HG03521 (cell line): Measurements from ENCODE around the gene RGL4.
A peak's percentile ranks its signal among the peaks of the same experiment; 100 is the strongest.

Experiments used
- ATAC-seq: cut with Tn5 transposase; IDR thresholded peaks from one replicate; pipeline ENCODE4 v1.9.1; 2021; ENCODE audit warnings: mild to moderate bottlenecking, moderate library complexity; ENCODE audit not compliant: unreplicated experiment

The RGL4 gene

DNA sequence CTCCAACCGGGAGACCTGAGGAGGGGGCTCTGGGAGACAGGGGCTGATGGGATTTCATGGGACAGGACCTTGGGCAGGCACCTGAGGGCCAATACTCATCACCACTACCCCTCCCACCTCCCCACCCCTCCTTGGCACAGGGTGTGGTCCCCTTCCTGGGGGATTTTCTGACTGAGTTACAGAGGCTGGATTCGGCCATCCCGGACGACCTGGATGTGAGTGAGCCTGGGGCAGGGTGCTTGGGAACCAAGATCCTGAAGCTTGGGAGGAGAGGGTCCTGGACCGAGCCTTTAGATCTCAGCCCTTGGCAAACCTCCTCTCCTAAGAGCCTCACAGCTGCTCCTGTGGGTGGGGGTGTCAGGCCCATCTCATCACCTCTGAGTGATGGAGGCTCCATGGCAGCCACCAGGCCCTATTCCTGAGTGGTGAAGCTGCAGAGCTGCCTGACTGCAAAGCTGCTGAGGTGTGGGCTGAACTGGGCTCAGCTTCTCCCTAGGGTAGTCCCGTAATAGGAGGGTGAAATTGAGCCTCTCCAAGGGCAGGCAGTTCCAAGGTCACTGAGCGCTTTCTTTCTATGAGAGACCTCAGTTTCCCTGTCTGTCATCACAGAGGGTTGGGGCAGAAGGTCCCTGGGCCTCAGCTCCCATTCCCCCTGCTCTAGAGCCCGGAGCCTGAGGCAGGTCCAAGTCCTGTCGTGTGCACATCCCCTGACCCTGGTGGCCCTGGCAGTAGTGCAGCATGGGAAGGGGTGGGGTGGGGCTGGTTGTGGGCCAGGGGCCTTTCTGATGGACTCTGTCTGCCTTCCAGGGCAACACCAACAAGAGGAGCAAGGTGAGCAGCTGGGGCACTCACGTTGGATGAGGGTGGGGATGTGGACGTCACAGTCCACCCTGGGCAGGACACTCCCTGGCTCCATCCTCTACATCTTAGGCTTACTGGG is 6.5 kb downstream of the RGL4 start:
- ATAC-seq, result no peak

DNA sequence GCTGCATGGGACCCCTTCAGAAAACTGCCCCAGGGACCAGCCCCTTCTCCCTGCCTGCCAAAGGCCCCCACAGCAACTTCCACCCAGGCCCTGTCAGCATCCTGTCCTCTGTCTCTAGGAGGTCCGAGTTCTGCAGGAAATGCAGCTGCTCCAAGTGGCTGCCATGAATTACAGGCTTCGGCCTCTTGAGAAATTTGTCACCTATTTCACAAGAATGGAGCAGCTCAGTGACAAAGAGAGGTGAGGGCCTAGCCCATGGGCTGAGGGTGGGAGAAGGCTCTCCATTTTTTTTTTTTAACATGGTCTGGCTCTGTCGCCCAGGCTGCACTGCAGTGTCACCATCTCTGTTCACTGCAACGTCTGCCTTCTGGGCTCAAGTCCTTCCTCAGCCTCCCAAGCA is 7.3 kb downstream of the RGL4 start:
- no peak for ATAC-seq

DNA sequence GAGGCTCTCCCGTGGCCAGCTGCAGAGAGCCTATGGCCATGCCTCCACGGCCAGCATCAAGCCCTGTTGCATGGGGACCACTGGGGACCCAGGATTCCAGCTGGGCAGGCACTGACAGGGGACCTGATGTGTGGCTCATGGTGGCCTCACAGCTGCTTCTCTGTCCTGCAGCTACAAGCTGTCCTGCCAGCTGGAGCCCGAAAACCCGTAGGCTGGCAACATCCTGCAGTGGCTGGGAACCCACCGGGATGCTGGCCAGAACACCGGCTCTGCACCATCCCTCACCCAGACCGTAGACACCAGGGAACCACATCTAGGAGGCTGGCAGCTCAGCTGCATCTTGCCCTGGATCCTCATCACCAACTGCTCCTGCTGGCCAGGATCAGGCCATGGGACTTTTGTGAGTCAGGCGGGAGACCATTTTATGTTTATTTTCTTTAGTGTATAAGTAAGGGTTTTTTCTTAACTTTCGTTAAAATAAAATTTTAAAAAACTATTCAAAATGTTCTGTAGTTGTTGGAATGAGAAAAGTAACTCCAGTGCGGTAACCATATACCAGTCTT is 7.9 kb downstream of the RGL4 start:
- no peak for ATAC-seq

DNA sequence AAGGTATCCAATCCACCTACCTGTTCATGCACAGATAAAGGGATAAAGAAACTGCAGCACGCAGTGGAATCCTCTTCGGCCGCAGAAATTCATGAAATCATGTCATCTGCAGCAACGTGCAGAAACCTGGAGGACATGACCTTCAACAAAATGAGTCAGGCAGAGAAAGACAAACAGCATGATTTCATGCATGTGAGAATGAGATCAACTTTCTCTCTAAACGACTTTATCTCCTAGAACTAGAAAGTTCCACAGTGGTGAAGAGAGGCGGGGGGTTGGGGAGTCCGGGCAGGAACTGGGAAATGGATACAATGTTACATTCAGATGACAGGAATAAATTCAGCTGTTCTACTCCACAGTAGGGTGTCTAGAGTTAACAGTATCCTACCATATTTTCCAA is 9.9 kb downstream of the RGL4 start:
- no peak for ATAC-seq

DNA sequence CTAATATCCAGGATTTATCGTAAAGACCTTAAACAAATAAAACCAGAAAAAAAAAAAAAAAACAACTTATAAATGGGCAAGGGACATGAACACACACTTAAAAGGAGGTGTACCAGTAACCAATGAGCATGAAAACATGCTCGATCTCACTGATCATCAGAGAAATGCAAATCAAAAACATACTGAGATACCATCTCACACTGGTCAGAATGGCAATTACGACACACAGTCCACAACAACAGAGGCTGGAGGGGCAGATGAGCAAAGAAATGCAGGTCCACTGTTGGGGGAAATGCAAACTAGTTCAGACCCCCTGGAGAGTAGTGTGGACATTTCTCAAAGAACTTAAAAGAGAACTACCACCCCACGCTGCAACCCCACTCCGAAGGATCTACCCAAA is 13.2 kb downstream of the RGL4 start:
- no peak for ATAC-seq

DNA sequence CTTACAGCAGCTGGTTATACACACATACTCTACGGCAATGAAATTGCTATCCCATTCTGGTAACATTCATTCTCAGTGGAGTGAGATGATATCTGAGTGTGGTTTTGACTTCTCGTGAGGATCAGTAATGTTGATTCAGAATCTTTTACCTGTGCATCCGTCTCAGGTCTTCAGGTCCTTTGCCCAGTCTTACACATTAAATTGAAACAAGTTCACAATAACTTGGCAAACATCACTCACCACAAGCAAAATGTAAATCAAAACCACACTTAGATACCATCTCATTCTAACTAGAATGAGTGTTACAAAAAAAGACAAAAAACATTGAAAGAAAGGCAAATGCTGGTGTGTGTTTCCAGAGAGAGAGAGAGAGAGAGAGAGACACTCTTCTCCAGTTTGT is 14.0 kb downstream of the RGL4 start:
- ATAC-seq, result no peak

DNA sequence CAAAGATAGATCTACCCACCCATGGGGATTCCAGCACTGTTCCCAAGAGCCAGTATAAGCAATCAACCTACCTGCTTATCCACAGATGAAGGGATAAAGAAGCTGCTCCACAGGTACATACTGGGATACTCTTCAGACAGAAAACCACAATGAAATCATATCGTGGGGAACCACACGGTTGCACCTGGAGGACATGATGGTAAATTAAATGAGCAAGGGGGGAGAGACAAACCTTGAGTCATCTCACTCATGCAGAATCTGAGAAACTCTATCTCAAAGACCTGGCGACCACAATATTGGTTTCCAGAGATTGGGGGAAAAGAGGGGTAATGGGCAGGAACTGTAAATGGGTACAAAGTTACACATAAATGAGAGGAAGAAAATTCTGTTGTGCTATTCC is 14.5 kb downstream of the RGL4 start:
- ATAC-seq, result no peak

DNA sequence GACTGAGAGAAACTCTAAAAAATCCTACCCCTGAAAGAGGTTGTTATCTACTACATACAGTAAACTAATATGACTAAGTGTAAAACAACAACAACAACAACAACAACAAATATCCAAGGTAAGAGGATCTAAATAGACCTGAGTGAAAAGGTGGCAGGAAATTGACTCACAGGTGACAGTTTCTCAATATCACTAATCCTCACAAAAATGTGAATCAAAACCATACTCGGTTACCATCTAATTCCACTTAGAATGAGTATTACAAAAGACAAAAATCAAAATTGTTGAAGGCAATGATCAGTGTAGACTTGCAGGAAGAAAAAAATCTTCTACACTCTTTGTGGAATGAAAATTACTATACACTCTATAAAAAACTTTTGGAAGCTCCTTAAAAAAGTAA is 17.5 kb downstream of the RGL4 start:
- ATAC-seq, result no peak

DNA sequence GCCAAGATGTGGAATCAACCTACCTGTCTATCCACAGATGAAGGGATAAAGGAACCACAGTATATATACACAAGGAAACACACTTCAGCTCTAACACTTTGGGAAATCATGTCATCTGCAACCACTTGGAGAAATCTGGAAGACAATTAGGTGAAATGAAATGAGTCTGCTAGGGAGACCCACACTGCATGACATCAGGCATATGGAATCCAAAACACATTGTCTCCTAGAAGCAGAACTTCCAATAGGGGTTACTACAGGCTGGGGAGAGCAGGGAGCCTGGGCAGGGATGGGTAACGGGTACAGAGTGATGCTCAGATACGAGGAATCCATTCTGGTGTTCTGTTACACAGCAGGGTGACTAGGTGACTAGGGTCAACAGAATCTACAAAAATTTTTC is 18.3 kb downstream of the RGL4 start:
- ATAC-seq, result no peak

DNA sequence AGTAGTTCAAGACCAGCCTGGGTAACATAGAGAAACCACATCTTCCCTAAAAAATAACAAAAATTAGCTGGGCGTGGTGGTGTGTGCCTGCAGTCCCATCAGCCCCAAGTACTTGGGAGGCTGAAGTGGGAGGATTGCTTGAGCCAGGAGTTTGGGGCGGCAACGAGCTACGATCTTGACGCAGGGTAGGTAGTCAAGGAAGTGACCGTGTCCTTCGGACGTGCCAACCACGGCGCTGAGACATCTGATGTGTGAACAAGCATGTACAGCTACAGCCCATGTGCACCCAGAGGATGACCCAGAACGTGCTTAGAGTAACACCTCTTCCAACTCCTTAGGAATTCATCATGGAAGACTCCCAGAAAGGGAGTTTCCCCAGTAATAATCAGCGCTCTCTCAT is 21.4 kb downstream of the RGL4 start:
- ATAC-seq, result no peak

DNA sequence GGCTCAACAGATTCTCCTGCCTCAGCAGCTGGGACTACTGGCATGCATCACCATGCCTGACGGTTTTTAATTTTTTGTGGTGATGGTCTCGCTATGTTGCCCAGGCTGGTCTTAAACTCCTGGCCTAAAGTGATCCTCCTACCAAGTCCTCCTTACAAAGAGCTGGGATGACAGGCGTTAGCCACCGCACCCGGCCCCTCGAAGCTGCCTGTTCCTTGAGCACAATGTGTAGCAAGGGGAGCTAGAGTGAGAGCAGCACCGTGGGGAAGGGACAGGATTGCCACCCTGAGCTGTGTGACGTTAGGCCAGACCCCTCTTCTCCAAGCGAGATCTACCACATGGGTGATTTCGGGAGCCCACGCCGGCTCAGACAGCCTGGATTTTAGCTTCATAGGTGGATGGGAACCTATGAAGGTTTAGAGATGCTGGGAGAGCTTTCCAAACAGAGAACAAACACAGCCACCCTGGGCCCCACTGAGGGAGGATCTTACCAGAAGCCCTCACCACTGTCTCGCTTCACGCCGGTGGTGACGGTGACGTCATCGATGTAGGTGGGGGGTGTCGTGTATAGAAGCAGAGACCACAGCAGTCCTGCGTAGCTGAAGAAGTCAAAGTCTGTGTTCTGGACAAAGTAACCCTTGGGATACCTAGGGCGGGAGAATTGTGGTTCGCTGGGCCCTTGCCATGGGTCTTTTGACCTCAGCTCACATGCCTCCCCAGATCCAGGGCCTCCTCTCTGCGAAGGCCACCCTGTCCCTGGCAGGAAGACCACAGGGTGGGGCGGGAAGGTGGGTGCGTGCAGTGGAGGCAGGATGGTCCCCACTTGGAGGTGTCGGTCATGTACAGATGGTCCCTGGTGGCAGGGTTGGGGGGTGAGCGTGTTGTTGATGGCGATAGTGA is 23.1 kb downstream of the RGL4 start:
- no peak for ATAC-seq

DNA sequence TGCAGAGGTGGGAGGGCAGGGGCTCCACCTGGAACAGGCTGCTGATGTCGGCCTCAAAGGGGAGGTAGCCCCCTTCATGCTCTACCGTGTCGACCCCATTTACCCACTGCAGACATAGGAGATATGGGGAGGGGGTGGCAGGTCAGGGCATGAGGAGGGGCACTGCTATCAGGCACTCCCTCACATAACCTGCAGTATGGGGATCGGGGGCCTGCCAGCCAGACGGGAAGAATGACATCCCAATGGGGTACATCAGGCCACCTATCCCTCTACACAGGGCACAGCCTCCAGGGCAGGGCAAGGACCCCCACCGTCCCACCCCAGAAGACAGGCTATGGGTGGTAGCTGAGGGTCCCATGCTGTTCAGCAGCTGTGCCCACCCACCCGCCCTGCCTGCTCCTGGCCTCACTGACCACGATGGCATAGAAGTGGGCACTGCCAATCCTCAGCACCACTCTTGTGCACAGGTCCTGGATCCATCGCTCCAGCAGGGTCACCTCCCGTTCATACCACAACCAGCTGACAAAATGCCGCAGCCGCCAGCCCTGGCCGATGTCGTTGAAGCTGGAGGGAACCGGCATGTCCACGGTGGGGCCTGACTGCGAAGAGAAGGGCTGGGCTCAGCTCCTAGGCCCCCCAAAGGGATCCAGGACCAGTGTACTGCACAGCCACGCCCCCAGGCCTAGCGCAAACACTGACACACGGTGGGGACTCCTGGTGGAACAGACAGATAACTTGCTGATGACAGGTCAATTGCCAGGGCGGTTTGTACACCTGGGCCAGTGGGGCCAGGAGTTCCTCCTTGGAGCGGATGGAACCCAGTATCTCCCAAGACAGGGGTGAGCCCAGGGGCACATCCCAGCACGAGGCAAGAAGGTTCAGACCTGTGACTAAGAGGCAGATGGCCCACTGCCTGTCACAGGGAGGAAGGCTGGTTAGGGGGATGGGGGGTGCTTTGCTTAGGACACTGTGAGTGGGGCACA is 24.1 kb downstream of the RGL4 start:
- no peak for ATAC-seq

DNA sequence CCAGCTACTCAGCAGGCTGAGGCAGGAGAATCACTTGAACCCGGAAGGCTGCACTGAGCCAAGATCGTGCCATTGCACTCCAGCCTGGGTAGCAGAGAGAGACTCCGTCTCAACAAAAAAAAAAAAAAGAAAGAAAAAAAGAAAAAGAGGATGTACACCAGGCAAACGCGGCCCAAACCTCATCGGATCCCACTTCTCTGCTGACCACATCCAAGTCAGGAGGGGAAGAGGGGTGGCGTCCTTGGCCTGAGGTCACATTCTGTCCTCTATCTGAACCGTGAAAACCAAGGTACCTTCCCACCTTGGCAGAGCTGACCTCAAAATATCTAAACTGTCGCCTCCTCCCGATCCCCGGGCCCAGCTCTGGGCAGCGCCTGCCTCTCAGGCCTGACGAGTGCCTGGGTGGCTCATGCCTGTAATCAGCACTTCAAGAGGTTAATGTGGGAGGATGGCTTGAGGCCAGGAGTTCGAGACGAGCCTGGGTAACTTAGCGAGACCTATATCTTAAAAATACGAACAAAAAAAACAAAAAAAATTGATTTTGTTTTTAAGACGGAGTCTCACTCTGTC is 25.1 kb downstream of the RGL4 start:
- no peak for ATAC-seq

DNA sequence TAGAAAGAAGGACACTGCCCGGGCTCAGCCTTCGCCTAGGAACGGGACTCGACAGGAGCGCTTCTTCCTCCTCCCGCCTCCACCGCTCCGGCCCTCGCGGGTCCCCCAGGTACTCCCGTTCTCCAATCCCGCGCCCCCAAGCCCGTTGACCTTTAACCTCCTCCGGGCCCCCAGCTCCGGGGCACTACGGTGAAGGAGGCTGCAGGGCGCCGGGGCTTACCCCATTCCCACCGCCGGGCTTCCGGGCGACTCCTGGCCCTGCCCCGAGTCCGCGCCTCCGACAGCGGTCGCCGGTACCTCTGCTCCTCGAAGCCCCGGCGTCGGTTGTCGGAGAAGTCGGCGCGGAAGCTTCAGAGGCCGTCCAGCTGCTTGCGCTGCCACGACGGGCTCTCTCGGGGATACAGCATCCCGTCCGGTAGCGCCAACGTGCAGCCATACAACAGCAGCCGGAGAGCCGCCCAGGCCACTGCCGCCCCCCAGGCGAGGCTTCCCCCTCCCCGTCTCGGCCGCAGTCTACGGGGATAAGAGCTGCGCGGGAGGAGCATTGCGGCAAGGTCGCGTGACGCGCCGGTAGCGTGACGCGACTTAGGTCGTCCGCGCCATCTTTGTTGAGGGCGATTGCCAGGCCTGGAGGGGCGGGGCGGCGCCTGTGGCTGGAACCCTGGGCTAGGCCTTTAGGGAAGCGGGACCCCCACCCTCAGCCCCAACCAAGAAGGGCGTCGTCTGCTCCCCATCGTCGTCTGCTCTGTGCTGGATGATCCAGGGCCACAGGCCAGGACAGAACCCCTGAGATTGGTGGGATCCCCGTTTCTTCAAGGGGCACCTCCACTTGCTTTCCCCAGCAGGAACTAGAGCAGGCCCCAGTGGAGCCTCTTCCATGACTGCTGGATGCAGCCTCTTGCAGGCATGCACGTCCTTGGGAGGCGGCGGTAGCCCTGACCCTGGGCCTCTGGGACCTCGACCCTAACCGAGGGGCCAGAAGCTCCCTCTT is 26.3 kb downstream of the RGL4 start:
- peak; percentile 73 for ATAC-seq

DNA sequence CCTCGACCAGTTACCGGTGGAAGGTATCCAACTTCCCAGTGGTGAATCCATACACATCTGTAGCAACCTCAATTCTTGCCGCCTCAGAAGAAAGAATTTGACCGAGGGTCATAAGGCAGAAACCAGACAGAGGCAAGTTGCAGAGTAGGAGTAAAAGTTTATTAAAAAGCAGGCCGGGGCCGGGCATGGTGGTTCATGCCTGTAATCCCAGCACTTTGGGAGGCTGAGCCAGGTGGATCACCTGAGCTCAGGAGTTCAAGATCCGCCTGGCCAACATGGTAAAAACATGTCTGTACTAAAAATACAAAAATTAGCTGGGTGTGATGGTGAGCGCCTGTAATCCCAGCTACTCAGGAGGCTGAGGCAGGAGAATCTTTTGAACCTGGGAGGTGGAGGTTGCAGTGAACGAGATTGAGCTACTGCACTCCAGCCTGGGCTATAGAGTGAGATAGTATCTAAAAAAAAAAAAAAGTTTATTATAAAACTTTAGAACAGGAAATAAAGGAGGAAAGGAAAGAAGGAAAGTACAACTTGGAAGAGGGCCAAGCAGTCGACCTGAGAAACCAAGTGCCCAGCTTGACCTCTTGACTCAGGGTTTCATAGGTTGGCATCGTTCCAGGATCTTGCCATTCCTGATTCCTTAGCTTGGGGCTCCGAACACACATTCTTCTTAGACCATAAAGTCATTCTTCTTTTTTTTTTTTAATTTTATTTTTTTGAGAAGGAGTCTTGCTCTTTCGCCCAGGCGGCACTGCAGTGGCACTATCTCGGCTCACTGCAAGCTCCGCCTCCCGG is 27.8 kb downstream of the RGL4 start:
- ATAC-seq, result no peak

DNA sequence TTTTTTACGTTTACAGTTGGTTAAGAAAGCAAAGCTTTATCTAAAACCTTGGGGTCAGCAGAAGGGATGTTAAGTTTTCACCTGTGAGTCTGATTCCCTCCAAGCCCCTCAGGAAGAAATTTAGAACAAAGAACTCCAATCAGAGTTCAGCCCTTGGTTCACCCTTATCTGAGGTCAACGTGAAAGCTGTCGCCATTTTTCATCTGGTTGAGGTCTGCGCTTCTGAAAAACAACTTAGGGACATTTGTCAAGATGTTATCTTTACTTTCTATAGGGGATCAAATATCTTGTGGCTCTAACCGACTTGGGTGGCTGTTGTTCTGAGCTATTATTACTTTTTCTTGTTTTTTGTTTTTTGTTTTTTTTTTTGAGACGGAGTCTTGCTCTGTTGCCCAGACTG is 30.0 kb downstream of the RGL4 start:
- no peak for ATAC-seq

DNA sequence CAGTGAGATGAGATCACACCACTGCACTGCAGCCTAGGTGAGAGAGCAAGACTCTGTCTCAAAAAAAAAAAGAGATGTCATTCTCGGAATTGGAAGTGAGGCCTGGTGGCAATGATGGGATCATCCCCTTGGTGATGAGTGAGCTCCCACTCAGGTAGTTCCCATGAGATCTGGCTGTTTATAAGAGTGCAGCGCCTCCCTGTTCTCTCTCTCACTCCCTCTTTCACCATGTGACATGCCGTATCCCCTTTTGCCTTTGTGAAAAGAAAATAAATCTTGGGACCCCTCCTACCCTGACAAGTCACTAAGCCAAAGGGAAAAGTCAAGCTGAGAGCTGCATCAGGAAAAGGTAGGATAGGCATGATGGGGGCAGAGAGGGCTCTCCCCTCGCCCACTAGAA is 31.3 kb downstream of the RGL4 start:
- ATAC-seq, result no peak

DNA sequence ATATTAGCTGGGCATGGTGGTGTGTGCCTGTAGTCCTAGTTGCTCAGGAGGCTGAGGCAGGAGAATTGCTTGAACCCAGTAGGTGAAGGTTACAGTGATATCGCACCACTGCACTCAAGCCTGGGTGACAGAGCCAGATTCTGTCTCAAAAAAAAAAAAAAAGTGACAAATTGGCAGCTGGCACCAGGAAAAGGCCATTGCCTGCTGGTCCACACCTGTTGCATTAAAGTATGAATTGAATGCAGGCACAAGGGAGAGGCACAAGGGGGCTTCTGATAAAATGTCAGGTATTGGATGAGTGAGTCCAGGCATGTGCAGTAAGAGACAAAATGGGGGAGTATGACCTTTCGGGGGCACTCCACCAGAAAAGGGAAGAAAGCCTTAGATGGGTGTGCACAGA is 31.9 kb downstream of the RGL4 start:
- ATAC-seq, result no peak
